Kasumi-1 (cell line): ENCODE results near the gene SNCA.

Experiments
- DNase-seq, 2 experiments: peaks; one replicate each; lab custom pipeline; 2025; lab: John Stamatoyannopoulos, UW

The SNCA gene

GRCh38 chr4:89707467-89707866 lies 129.5 kb downstream of the SNCA start:
- DNase-seq, result no peak

- DNase-seq, result no peak
Observed at GRCh38 chr4:89704651-89705395, 132.1 kb downstream of the SNCA start.

- no peak for DNase-seq
Observed at GRCh38 chr4:89703829-89704590, 133.0 kb downstream of the SNCA start.

GRCh38 chr4:89700766-89701423 lies 136.1 kb downstream of the SNCA start:
- DNase-seq, result no peak

- no peak for DNase-seq
Observed at GRCh38 chr4:89685690-89686089, 151.3 kb downstream of the SNCA start.

GRCh38 chr4:89685277-89685676 lies 151.7 kb downstream of the SNCA start:
- no peak for DNase-seq

GRCh38 chr4:89684536-89684935 lies 152.4 kb downstream of the SNCA start:
- DNase-seq, result no peak

GRCh38 chr4:89682808-89683207 lies 154.2 kb downstream of the SNCA start:
- DNase-seq, result no peak

GRCh38 chr4:89681671-89682070 lies 155.3 kb downstream of the SNCA start:
- DNase-seq, result no peak

GRCh38 chr4:89681219-89681618 lies 155.7 kb downstream of the SNCA start:
- DNase-seq, result no peak

GRCh38 chr4:89674876-89675459 lies 162.0 kb downstream of the SNCA start:
- DNase-seq, result no peak
